D721Med (cell line): ENCODE measurements around the gene ABI3.
"Not testable (repeated sequence)": the region's sequence is repeated elsewhere in the genome, so short reads cannot be mapped to it uniquely, and the experiment has no call there.

Experiments
- DNase-seq: peaks from one replicate; pipeline ENCODE4 v3.0.0; 2011; ENCODE audit warnings: low spot score; ENCODE audit not compliant: insufficient read length
- FAIRE-seq: peaks from 2 replicates; lab custom pipeline; 2011; peaks lifted over from hg19 to GRCh38; lab: Jason Lieb, UNC
- CTCF ChIP-seq: IDR thresholded peaks from 2 replicates; pipeline ENCODE4 v1.5.1; 2012; ENCODE audit warnings: mild to moderate bottlenecking, control low read depth; ENCODE audit not compliant: insufficient read depth; ENCODE audit errors: missing control alignments

ABI3 gene

GRCh38 chr17:49210158-49211029 is at the start of gene ABI3, which contains the start of gene GNGT2:
Gene ABI3, plus strand, starts transcription at chr17:49210707. Its CDS starts 18 bp downstream, at chr17:49210725.
Gene GNGT2, minus strand, starts transcription at chr17:49210574. Its CDS starts 3,152 bp downstream, at chr17:49207422.
- DNase-seq (no peak), FAIRE-seq (no peak)
- TF ChIP-seq CTCF = no peak

- no peak for DNase-seq
- TF ChIP-seq CTCF = no peak
- no peak for FAIRE-seq
These were observed 47.6 kb upstream of the ABI3 start for GRCh38 chr17:49162866-49163265.

DNA sequence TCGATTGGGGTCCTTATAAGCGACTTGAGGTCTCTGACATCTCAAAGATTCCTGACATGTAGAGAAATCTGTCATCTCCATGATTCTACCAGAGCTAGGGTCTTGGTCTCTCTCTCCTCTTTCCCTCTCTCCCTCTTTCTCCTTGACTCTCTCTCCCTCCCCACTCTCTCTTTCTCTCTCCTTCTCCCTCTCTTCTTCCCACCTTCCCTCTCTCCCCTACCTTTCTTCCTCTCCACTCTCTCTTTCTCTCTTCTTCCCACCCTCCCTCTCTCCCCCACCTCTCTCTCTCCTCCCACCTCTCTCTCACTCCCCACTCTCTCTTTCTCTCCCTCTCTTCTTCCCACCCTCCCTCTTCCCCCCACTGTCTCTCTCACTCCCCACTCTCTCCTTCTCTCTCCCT is 45.4 kb upstream of the ABI3 start:
- no peak for DNase-seq
- FAIRE-seq = no peak
- TF ChIP-seq CTCF = no peak

- FAIRE-seq (no peak), DNase-seq (no peak)
- no peak for TF ChIP-seq CTCF
These were observed 41.8 kb upstream of the ABI3 start for GRCh38 chr17:49168706-49169105.

DNA sequence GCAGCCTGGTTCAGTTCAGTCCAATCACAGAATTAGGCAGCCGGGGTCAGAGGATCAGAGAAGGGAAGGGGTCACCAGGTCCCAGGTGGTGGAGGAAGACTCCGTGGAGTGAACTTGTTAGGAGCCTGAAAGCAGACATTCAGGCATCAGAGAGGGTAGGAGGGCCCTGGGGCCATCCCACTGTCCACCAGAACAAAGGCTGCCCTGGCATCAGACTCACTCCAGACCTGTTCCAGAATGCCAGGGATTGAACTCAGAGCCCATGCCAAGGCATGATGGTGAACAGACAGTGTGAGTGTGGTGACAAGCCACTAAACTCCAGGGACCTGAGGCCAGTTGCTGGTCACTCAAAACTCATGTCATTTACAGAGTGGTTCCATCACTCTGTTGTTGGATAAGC is 40.3 kb upstream of the ABI3 start:
- FAIRE-seq = no peak
- TF ChIP-seq CTCF = no peak
- DNase-seq = no peak

- DNase-seq, FAIRE-seq: not testable (repeated sequence)
These were observed 39.8 kb upstream of the ABI3 start for GRCh38 chr17:49170711-49171110.

GRCh38 chr17:49175978-49176377 is 34.5 kb upstream of the ABI3 start:
- not testable (repeated sequence) for FAIRE-seq, DNase-seq

DNA sequence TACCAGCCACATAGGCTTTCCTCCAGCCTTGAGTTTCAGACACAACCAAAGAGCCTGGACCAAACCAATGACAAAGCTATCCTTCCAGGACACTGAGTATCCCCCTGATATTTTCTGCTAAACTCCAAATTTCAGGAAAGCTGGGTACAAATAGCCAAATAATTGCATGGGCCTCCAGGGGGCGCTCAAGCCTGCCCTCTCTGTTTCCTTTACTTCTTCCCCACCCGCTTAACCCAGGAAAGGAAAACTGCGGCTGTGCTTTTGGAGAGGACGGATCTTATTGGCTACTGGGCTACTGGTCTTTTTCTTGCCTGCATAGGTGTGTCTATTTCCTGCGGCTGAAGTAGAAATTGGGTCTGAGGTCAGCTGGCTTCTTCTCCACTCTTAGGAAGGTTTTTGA is 30.2 kb upstream of the ABI3 start:
- FAIRE-seq (no peak), DNase-seq (no peak)
- peak; percentile 94 for TF ChIP-seq CTCF
